ENCODE results near the gene SUMO1. TPM values are rescaled to one million over a fixed set of nuclear protein-coding genes. Genes with fewer than 3 reads are reported as not detected.

SUMO1 gene
- total and polyA plus RNA-seq, 2 of the 8 experiments (the other 6 are each of a cell fraction or from before 2014, with no cell fraction given) = 108 to 238 TPM

DNA sequence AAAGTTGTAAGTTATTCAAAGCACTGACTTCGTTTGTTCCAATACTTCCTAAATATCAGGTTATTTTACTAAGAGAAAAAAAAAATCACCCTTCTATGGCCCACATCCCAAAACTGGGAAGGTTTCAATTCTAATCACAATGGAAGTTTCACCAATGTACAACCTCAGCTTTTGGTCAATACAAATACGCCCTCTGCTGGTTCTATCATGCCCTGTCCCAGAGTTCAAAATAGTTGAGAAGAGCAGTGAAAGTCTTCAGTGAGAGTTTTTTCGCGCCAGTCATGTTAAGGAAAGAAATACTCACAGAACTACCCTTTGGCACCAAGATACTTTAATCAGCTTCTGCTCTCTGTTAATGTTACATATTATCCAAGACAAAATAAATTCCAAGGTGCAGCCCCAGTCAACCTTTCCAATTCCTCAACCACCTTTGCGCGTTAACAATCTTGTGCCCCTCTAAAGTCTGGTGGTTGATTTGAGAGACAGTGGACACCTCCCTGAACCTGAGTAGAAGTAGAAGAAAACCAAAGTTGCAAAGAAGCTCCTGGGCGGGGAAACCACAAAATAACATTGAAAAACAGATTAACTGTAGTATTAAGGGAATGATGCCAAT lies 59.9 kb downstream of the SUMO1 start:
- H3K27me3 ChIP-seq (replicated peaks in 1 of 4; ENCODE audit: control insufficient read depth in 3 of 4, extremely low read depth in 1 of 4, insufficient read depth in 3 of 4, low read length in 3 of 4) = no peaks in the 10 kb centered on the region
- ChIA-PET POLR2A (ENCODE audit: partially characterized antibody) (interaction anchor here (0.7 to 1.1 kb wide), 2 partner anchors 9 to 196 kb away, joined by 3 read pairs; no protein-coding TSS in a partner anchor), CTCF (ENCODE audit: partially characterized antibody) (interaction anchor here (0.7 to 4.7 kb wide), 32 partner anchors 8 to 468 kb away, joined by 3 to 43 read pairs (median 4); partner anchors contain the start of gene KIAA2012)
- FAIRE-seq (peak; percentile 96), DNase-seq (ENCODE audit: low read depth in 1 of 2, low spot score in 2 of 2) (peak in 1 of 2 experiments; percentile 74)
- H3K9me3 ChIP-seq (ENCODE audit: insufficient read depth in 2 of 2, low read depth in 1 of 2, low read length in 1 of 2) = no peaks in the 10 kb centered on the region
- TF ChIP-seq CTCF (IDR thresholded peaks at IDR 0.05; ENCODE audit: control extremely low read depth in 1 of 3, insufficient read depth in 1 of 3, low read depth in 1 of 3, low read length in 3 of 3) (peak in 2 of 3 experiments; percentile 76 to 86; a peak in 3 of 4 replicates), BCL11A (IDR thresholded peaks at IDR 0.05; ENCODE audit: low read depth in 2 of 2, low read length in 2 of 2) (no peak), RAD21 (IDR thresholded peaks at IDR 0.05 in 1 of 2, conservative IDR thresholded peaks at IDR 0.05 in 1 of 2; ENCODE audit: low read depth in 2 of 2, low read length in 2 of 2) (peak; percentile 97 to 98), CBX5 (IDR thresholded peaks at IDR 0.05; ENCODE audit: low read depth, low read length) (no peak), YY1 (IDR thresholded peaks at IDR 0.05; ENCODE audit: low read depth, low read length) (0 out of 2 replicates have a peak, but pooled peaks have one; percentile 15), SIN3A (conservative IDR thresholded peaks at IDR 0.05 in 1 of 2, IDR thresholded peaks at IDR 0.05 in 1 of 2; ENCODE audit: low read depth in 1 of 2, low read length in 2 of 2) (0 out of 4 replicates have a peak, but pooled peaks of 1 of the 2 experiments have one; percentile 38)
- H3K36me3 ChIP-seq (ENCODE audit: control insufficient read depth in 2 of 4, insufficient read depth in 4 of 4, low read length in 3 of 4) = no peaks in the 10 kb centered on the region
- no peak overlapping the region for H4K91ac ChIP-seq (replicated peaks; ENCODE audit: insufficient read length, low read length)
- no peak overlapping the region for H3K56ac ChIP-seq (replicated peaks; ENCODE audit: insufficient read length, low read depth, low read length)
- H3K4ac ChIP-seq (replicated peaks; ENCODE audit: insufficient read length, low read depth, low read length) = no peak overlapping the region
- no peaks in the 10 kb centered on the region for H3K4me1 ChIP-seq (replicated peaks in 1 of 4; ENCODE audit: control insufficient read depth in 3 of 4, insufficient read depth in 4 of 4, low read length in 3 of 4)
- no peak overlapping the region for H3K18ac ChIP-seq (ENCODE audit: extremely low read depth, low read length)
- H3K27ac ChIP-seq (ENCODE audit: low read depth, low read length) = no peak overlapping the region
- no peak overlapping the region for H3K23ac ChIP-seq (ENCODE audit: insufficient read length)
- no peak overlapping the region for H3K4me3 ChIP-seq (ENCODE audit: extremely low read depth in 1 of 4, insufficient read depth in 2 of 4, low read depth in 3 of 4, low read length in 4 of 4)
- H3K9ac ChIP-seq (replicated peaks in 1 of 4; ENCODE audit: extremely low read depth in 1 of 4, low read depth in 3 of 4, low read length in 3 of 4) = no peak overlapping the region
- no peaks in the 10 kb centered on the region for H3K23me2 ChIP-seq (ENCODE audit: low read depth, low read length)
- H4K8ac ChIP-seq (ENCODE audit: extremely low read depth, insufficient read depth, low read length) = no peak overlapping the region
- H2BK20ac ChIP-seq (ENCODE audit: low read length) = no peak overlapping the region
- H2BK12ac ChIP-seq (ENCODE audit: low read depth, low read length) = no peak overlapping the region
- no peak overlapping the region for H3K14ac ChIP-seq (ENCODE audit: insufficient read length)
- 56% methylated on average over 7 of the region's 7 CpGs; no CpG with 5 or more reads in 1 of the 2 experiments for WGBS, 2 experiments (ENCODE audit: extremely low coverage in 1 of 2, insufficient coverage in 1 of 2, insufficient read length in 1 of 2, insufficient replicate concordance in 2 of 2, low coverage in 1 of 2, low lambda C conversion rate in 2 of 2, missing lambda C conversion rate in 1 of 2)
- no peaks in the 10 kb centered on the region for H3K79me2 ChIP-seq (ENCODE audit: control insufficient read depth in 1 of 2, insufficient read depth in 2 of 2, low read length in 2 of 2)
- H2BK15ac ChIP-seq (ENCODE audit: low read length) = no peak overlapping the region
- no peak overlapping the region for H2AK5ac ChIP-seq (ENCODE audit: low read depth, low read length)
- H4K5ac ChIP-seq (ENCODE audit: insufficient read length, low read depth, low read length) = no peak overlapping the region
- H4K20me1 ChIP-seq (replicated peaks in 1 of 2; ENCODE audit: control insufficient read depth in 1 of 2, insufficient read depth in 2 of 2, low read length in 2 of 2) = no peaks in the 10 kb centered on the region
- H3K79me1 ChIP-seq (ENCODE audit: low read depth, low read length) = no peaks in the 10 kb centered on the region
- 0 out of 2 replicates have a peak overlapping the region, but pooled peaks have one; percentile 24 for H2AFZ ChIP-seq (ENCODE audit: low read length)
- H3K4me2 ChIP-seq (ENCODE audit: insufficient read depth in 1 of 2, low read depth in 2 of 2, low read length in 2 of 2) = no peak overlapping the region
- no peak overlapping the region for H2BK120ac ChIP-seq (replicated peaks; ENCODE audit: low read depth, low read length)
- H2BK5ac ChIP-seq (ENCODE audit: low read depth, low read length) = no peak overlapping the region
